ENCODE data around the gene CACNA1C.

DNA sequence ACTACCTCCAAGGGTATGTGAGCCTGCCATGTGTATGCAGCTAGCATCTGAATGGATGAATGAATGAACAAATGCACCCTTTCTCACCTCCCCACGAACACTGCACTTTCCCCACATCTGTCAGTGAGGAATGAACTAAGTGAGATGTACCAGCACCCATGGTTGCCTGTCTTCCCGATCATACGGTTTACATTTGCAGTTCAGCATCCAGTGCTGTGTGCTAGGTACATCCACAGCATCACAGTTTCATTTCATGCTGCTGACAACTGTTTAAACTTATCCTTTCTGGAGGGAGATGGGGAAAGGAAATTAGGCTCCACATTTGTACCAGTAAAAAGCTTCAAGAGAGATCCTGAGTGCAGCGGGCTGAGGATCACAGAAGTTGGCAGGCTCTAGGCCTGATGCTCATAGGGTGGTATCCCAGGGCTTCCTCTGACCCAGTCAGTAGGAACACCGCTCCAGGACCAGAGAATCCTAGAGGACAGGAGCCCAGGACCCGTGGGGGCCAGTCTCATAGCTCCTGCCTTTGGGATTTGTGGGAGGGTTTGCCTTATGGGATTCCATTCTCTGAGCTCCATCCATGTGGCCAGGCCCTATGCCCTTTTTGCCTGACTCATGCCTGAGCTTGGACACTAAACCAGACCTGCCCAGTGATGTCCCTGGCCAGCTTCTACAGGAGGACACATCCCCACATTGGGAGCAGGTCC, 294.5 kb downstream of the CACNA1C start:
- TF ChIP-seq CTCF (conservative IDR thresholded peaks at IDR 0.05 in 1 of 2, IDR thresholded peaks at IDR 0.05 in 1 of 2; ENCODE audit: extremely low read depth in 1 of 2, insufficient read depth in 1 of 2, low read depth in 1 of 2, low read length in 2 of 2) (no peak), EZH2 (IDR thresholded peaks at IDR 0.05; ENCODE audit: borderline replicate concordance, low read length) (no peak)
